ENCODE results near the gene SLC51A.

- TF ChIP-seq ZFP36 (IDR thresholded peaks at IDR 0.05; ENCODE audit: borderline replicate concordance, low read depth, low read length, partially characterized antibody) = no peak
- no peak for TF ChIP-seq ATF7 (IDR thresholded peaks at IDR 0.05)
- TF ChIP-seq ATF7 (CRISPR knock-in tag; IDR thresholded peaks at IDR 0.05) = no peak
- no peak for TF ChIP-seq ZBED4 (CRISPR knock-in tag; IDR thresholded peaks at IDR 0.05; ENCODE audit: borderline replicate concordance)
- TF ChIP-seq POLR2A (IDR thresholded peaks at IDR 0.05; ENCODE audit: insufficient read depth in 1 of 2, low read depth in 2 of 2, low read length in 2 of 2) = no peak
- TF ChIP-seq EHMT2 (IDR thresholded peaks at IDR 0.05; ENCODE audit: borderline replicate concordance, low read depth, low read length) = no peak
- no peak for TF ChIP-seq ZSCAN30 (CRISPR knock-in tag; IDR thresholded peaks at IDR 0.05)
- TF ChIP-seq SIX4 (CRISPR knock-in tag; IDR thresholded peaks at IDR 0.05) = no peak
- no peak for TF ChIP-seq CTCF (CRISPR knock-in tag; IDR thresholded peaks at IDR 0.05)
- TF ChIP-seq ZEB1 (IDR thresholded peaks at IDR 0.05; ENCODE audit: insufficient replicate concordance, low read depth) = no peak
- no peak for TF ChIP-seq TAF1 (CRISPR knock-in tag; IDR thresholded peaks at IDR 0.05)
- TF ChIP-seq PREB (CRISPR knock-in tag; IDR thresholded peaks at IDR 0.05) = no peak
- TF ChIP-seq ZBTB8A (CRISPR knock-in tag; IDR thresholded peaks at IDR 0.05; ENCODE audit: borderline replicate concordance, low read depth) = no peak
Measured at GRCh38 chr3:196186651-196187573, 29.4 kb upstream of the SLC51A start.
